Measurements from ENCODE around the gene ELK4.

Gene ELK4

DNA sequence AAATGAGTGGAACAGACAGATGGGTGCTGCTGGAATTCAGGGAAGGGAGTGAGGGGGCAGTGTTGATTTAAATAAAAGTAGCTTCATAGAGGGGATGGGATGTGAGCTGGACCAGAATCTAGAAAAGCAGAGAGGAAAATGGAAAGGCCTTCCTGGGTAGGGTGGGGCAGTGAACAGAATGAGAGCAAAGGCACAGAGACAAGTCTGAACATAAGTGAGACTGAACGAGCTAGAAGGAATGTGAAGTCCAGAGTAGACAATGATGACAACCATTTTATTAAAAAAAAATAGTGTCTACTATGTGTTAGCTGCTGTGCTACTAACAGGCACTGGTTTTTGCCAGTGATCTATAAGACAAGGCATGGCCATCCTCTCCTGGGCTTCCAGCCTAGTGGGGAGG, 36.0 kb downstream of the ELK4 start:
- DNase-seq (ENCODE audit: low spot score): no peak

DNA sequence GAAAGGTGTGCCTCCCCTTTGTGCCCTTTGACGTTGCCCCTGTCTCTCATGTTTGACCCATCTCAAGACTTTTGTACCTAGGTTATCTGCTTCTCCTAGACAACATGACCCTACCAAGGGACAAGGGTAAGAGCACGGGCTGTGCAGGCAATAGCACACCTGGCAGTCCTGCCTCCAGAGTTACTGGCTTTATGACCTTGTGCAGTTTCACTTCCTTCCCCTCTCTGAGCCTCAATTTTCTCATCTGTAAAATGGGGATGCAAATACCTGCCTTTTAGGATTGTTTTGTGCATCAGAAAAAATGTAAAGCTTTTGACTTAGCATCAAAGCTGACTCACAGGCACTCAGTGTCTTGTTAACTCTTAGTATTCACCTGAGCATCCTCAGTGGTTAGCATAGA, 36.4 kb downstream of the ELK4 start:
- no peak for DNase-seq (ENCODE audit: low spot score)

DNA sequence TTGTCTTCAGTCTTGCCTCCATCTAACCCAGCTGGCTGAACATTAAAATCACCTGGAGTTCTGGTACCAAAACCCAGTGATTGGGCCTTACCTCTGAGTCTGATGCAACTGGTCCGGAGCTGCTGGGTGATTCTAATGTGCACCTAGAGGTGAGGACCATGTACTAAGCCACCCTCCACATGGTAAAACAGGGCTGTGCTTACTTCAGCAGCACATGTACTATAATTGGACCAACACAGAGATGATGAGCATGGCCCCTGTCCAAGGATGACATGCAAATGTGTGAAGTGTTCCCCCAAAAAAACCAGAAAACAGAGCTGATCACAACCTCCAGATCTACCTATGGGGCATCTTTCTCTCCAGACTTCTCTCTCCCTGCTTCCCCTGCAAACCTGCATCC, 37.0 kb downstream of the ELK4 start:
- DNase-seq (ENCODE audit: low spot score): no peak

DNA sequence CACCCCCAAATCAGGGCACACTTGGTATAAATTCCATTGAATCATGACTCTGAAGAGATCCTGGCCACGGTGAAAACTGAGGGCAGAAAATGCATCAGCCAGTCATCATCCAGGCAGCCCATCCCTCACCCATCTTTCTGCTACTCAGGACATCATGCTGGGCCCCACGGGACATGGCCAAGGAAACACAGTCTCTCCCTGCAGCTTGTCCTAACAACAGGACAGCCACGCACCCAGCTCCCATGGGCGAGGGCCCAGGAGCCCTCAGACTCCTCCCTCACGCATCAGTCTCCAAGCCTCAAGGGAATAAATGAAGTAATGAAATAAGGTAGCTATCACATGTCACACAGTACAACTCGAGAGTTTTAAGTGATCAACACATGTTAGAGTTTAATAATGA, 37.8 kb downstream of the ELK4 start:
- DNase-seq (ENCODE audit: low spot score): no peak

DNA sequence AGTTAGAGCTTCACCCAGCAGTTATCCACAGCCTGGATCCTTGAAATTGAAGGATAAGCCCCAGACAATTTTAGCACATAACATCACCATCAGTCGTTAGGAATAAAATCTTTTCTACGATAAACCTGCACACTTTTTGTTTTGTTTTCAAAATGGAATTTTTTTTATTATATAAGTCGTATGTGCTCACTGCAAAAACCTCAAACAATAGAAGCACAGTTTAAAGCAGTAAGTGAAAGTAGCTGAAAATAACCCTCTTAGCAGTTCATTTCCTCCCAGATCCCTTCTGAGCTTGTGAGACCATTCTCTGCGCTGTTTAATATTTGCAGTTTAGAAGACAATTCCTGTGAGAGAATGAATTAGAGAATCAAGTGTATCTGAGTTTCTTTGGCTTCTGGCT, 38.3 kb downstream of the ELK4 start:
- no peak for DNase-seq (ENCODE audit: low spot score)

DNA sequence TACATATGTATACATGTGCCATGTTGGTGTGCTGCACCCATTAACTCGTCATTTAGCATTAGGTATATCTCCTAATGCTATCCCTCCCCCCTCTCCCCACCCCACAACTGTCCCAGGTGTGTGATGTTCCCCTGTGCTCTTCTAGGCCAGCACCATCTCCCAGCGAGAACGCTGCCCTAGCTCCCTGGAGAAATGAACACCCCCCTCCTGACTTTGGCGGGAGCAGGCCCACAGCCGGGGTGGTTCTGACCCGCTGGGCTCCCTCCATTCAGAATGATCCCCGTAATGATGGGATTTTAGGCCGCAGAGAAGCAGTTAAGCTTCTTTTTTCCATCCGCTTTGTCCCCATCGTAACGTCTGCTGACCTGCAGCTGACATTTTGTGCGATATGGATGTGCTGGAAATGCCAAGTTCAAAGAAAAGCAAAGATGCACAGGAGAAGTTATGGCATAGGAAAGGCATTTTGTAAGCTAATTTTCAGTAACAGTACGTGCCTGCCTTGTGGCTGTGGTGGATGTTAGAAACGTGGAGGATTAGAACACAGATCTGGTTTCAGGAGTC, 39.3 kb downstream of the ELK4 start:
- no peak for DNase-seq (ENCODE audit: low spot score)

DNA sequence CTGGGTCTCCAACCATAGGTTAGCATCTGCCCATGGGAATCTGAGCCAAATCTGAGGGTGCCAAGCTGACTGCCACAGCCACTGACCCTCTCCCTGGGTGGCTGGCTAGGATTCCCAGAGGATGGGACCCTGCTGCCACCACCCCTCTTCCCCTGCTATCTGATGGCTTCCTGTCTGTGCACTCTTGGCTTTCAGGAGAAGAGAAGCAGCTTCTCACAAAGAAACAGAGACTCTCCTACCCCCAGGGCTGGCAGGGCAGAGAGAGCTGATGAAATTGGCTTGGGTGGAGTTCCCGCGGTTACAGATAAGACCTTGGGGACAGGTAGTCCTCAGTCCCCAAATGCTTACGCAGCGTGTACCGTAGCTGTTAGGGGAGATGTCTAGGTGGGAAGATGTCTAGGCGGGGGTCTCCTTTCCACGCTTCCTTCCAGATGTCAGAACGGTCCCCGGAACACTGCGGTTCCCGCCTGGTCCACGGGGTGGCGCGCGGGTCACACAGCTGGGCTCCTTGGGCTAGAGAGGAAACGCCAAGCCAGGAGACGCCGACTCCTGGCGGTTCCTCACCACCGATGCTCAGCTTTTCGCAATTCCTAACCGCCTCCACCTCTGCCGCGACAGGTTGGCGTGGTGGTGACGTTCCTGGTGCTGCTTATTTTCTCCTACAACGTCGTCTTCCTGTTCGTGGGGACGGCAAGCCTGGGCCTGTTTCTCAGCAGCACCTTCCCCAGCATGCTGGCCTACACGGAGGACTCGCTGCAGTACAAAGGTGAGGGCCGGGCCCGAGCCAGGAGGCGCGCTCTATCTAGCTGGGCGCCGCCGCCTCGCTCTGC, 40.1 kb downstream of the ELK4 start:
- DNase-seq (ENCODE audit: low spot score): peak; percentile 89

DNA sequence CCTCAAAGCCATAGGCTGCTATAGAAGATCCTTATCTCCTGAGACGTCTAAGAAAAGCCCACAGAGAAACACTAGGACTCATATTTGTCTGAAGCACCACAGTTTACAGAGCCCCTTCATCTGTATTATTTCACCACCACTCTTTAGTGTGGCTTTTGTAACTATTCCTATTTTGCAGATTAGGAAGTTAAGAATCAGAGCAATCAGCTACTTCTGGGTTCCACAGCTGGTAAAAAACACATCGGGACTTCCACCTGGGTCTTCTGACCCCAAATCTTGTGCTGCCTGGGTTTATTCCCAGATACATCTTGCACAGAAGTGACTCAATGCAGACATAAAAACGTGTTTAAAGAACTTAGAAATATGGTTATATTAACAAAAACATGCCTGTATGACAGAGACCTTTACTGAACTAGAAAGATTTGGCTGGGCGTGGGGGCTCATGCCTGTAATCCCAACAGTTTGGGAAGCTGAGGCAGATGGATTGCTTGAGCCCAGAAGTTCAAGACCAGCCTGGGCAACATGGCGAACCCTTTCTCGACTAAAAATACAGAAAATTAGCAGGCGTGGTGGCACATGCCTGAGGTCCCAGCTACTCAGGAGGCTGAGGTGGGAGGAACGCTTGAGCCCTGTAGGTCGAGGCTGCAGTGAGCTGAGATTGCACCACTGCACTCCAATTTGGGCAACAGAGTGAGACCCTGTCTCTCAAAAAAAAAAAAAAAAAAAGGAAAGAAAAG, 40.9 kb downstream of the ELK4 start:
- no peak for DNase-seq (ENCODE audit: low spot score)

DNA sequence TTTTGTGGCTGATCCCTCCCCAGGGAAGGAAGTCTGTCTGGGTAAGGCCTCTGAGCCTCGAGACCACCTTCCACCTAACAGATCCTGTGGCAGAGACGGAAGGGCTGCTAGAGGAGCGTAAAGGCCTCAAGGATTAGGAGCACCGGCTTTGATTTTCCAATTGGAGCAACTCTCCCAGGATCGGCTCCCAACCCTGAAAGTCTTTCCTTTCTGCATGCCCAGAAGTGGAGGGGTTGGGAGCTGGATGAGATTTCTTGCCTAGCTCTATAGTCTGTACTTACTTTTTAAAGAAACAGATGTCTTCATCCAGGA, 41.4 kb downstream of the ELK4 start:
- DNase-seq (ENCODE audit: low spot score): no peak

DNA sequence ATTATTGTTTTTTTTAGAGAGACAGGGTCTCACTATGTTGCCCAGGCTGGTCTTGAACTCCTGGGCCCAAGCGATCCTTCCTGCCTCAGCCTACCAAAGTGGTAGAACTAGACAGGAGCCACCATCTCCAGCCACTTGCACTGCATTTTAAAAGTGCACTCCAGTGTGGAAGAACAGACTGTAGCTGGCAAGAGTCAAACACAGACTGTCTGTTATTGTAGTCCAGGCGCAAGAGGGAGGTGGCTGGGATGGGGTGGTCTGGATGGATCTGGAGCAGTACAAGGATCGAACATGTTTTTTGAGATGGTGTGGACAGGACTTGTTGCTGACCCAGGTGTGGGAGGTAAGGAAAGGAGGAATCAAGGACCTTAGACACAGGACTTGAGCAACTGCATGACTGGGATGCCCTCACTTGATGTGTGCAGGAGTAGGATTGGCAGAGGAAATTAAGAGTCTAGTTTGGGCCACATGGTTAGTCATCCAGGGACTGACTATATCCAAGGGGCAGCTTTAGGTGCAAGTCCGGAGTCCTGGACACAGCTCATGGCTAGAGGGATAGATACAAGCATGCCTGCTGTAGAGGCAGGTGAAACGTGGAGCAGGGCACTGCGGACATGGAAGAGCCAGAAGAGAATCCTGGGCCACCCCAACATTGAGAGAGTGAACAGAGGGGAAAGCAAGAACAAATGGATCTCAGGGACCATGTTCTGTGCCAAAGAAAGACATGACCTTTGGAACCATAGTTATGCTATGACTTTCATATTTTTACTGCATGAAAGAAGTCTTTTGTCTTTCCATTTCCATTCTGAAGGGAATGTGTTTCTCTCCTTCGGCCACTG, 42.0 kb downstream of the ELK4 start:
- DNase-seq (ENCODE audit: low spot score): no peak

DNA sequence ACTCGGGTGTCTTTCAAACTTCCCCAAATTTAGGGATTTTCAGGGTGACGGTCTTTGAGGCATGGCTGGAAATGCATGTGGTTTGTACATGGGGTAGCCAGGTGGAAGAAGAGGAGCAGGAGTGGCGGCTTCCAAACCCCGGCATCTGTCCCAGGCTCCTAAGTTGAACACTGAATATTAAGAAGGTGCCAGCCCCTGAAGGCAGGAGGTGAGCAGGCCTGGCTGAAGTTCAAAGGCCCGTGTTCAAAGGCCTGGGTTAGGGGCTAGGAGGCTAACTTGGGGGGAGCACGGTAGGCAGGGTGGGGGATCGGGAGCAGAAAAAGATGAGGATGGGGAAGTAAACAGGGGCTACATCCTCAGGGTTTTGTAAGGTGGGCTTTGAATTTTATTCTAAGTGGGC, 42.8 kb downstream of the ELK4 start:
- no peak for DNase-seq (ENCODE audit: low spot score)

DNA sequence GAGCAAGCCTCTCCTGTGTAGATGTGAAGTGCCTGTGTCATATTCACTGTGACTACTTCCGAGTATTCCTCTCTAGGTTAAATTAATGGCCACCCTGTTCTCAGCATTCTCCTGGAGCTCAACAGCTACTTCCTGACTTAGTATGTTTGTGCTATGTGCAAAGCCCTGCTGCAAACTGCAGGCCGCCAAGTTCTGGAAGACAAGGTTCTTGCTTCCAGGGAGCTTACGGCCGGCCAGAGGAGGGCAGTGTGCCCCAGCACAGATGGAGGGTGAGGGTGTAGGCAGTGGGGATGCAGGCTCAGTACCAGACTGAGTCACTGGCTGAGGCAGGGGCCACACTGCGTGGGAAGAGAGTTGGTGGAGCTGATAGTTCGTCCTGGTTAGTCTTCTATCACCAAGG, 43.2 kb downstream of the ELK4 start:
- DNase-seq (ENCODE audit: low spot score): peak; percentile 37

DNA sequence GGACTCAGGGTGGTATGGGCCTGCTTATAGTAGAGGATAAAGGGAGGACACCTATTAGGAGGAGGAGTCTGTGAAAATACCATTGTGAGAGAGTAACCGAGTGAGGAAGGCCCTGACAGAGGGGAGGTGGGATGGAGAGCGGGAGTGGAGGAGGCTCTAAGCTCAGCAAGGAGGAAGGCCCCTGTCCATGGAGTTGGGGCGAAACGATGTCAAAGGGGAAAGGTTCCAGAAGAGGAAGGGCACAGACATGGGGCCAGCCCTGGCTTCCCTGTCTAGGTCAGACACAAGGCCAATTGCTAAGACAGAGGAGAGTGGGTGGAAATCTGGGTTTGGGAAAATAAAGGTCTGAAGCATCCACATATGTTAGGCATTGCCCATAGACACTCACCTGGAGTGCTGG, 44.2 kb downstream of the ELK4 start:
- DNase-seq (ENCODE audit: low spot score): no peak

DNA sequence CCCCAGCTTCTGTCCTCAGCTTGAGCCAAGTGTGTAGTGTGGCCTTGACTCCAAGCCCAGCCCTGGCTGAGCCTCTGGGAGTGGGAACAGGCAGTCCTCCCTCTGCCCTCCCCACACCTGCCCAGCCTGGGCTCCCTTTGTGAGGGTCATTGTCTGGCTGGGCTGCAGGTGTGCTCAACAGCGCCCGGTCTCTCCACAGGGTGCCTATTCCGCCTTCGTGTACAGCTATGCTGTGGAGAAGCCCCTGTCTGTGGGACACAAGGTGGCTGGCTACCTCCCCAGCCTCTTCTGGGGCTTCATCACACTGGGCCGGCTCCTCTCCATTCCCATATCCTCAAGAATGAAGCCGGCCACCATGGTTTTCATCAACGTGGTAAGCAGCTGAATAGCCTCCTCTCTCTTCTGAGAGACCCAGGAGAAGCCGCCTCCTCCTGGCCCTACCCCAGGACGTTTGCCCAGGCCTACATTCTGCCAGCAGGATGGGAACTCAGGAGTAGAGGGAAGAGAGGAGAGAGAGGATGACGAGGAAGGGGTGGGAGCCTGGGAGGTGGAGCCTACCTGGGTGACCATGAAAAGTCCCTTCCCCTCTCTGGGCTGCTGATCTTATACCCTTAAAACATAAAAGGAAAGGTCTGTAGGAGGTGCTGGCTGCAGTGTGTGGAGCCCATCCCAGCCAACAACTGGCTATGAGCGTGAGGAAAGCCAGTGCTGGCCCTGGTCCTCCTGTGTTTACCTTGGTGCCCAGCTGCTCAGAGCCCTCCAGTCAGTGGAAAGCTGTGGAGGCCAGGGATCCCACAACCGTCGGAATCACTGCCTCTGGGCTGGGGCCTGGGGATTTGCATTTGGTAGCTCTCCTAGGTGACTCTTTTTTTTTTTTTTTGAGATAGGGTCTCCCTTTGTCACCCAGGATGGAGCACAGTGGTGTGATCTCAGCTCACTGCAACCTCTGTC, 45.7 kb downstream of the ELK4 start:
- no peak for DNase-seq (ENCODE audit: low spot score)

DNA sequence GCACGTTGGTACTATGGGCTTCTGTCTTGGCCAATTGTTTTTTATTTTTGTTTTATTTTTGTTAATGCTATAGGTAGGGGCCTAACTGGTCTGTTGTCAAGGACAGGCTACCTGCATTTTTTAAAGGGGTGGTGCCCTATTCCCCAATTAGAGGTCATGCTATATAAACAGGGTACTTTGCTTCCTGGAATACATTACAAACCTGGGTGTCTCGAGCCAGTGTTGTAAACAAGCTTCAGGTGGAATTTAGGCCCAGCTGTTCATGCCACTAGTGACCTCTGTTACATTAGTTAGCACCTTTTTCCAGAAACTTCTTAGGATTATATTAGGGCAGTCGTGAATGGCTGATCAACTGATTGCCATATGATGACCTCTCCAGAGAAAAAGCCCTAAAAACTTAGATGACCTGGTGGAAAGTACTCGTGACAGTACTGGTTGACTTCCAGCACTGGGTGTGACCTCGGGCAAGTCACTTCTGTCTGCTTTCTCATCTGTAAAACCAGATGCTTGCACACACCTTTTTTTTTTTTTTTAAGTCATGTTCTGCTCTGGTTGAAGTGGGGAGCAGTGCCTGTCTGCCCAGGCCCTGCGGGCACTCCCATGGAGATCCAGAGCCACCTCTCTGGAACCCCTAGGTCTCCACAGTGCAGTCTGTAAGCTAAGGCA, 46.5 kb downstream of the ELK4 start:
- DNase-seq (ENCODE audit: low spot score): no peak

DNA sequence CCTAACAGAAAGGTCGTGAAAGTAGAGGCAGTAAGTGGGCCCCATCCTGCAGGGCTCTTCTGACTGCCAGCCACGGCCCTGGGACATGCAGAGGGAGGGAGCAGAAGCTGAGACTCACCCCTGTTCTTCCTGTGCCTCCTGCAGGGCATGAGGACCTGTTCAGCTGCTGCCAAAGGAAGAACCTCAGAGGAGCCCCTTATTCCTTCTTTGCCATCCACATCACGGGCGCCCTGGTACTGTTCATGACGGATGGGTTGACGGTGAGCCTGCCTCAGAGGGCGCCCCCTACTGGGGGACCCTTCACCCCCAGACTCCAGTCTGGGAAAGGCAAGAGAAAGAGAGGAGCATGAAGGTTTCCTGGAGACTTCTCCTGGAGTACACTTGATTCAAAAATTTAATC, 47.1 kb downstream of the ELK4 start:
- DNase-seq (ENCODE audit: low spot score): no peak

DNA sequence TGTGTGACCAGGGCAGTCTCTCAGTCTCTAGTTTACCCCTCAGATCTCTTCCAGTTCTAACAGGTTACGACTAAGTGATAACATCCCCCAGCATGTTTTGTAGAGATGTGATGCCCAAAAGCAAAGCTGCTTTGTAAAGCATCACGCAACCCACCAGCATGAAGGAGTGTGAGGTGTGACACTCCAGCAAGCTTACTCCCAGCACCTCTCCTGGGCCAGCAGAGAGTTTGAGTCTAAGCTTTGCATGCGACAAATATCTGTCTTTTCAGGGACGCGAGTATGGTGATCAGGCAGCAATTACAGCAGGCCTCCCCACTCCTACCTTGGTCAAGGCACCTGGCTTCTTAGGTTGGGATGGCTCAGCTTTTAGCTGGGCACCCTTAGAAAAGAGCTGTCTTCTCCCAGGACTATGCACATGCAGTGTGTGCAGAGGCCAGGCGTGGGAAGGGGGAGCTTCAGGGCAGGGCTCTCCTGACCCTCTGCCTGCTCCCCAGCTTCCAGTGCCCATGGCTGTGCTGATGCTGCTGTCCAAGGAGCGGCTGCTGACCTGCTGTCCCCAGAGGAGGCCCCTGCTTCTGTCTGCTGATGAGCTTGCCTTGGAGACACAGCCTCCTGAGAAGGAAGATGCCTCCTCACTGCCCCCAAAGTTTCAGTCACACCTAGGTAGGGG, 48.2 kb downstream of the ELK4 start:
- no peak for DNase-seq (ENCODE audit: low spot score)

DNA sequence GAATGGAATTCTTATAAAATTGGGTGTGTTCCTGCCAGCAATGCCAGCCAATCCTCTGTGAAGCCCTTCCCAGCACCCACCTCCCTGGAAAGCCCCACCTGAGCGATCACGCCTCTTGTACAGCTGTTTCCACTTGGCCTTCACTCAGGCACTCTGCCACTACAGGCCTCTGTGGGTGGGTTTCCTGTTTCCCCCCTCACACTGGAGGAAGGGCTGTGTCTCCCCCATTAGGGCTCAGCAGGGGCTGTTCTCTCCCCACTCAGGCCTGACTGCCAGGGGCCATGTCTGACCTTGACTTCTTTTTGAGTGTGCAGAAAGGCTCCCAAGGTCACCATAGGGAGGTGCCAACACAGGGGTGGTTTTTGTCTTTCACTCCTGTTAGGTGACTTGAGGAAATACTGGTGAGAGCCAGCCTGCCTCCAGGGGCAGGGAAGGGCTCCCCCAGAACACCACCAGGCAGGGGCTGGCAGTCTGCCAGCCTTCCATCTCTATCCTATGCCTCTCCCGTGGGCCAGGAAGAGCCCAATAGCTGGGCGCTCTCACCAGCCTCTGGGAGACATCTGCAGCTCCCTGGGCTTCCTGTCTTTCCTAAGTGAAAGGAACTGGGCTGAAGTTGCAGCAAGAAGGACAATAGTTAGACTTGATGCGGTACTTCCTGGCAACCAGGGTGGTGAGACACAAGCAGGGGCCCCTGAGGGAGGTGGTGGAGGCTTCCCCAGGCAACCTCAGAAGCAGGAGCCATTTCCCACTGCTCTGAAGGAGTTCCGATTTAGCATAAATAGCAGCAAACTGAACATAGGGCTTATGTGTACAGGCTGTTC, 49.1 kb downstream of the ELK4 start:
- no peak for DNase-seq (ENCODE audit: low spot score)

DNA sequence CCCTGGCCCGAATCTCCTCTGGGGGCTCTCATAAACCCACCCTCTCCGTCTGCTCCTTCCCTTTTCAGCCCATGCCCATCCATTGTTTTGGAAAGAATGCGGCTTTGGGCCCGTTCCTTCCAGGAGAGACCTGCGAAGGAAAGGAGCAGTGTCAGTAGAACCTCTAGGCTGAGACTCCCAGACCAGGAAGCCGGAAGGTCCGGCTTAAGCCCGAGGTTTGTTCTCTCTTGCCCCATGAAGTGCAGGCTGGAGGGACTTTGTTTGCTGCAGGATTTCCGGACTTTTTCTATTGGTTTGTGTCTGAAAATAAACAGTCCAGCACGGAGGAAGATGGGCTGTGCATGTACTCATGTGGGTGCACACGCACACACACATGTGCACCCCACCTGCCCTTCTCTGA, 49.8 kb downstream of the ELK4 start:
- no peak for DNase-seq (ENCODE audit: low spot score)

Measured in AG08395 (cell line).